Panc1 (cell line): Measurements from ENCODE around the gene UBXN11. TPM values are rescaled to one million over a fixed set of nuclear protein-coding genes. Genes with fewer than 3 reads are reported as not detected.

Experiments used
- ATAC-seq: fragments of 200-7000 bp; cut with Tn5 transposase; 2 replicates; pipeline ENCODE4 v1.9.1; 2020; ENCODE audit warnings: mild to moderate bottlenecking, moderate library complexity
- BruUV-seq: library from RNA; stranded (reverse); fragments of 400-500 nt; replicated peaks from 2 replicates; lab custom pipeline; 2021; lab: Mats Ljungman, UMichigan
- CTCF ChIA-PET: fragments of 300-600 bp; sonication (Branson Sonifier 250); formaldehyde crosslinking; loops from one replicate; lab custom pipeline; 2022; ENCODE audit warnings: antibody characterized with exemption; lab: Charles Lee
- POLR2A ChIA-PET: fragments of 300-600 bp; sonication (Branson Sonifier 250); formaldehyde crosslinking; loops from one replicate; lab custom pipeline; 2022; ENCODE audit warnings: antibody characterized with exemption; lab: Charles Lee
- DNase-seq: peaks from one replicate; pipeline ENCODE4 v3.0.0-alpha.2; 2010; ENCODE audit warnings: low read depth, low spot score
- H3K27ac ChIP-seq: 2 replicates; pipeline ENCODE4 v1.5.1; 2011; ENCODE audit warnings: mild to moderate bottlenecking, low read length, inconsistent platforms
- H3K27me3 ChIP-seq: fragments of 200-500 bp; sonication (Bioruptor generic); 2 replicates; pipeline ENCODE4 v1.6.0; 2014; ENCODE audit warnings: low read length, inconsistent platforms; ENCODE audit not compliant: control insufficient read depth, insufficient read depth
- H3K36me3 ChIP-seq: fragments of 200-500 bp; sonication (Bioruptor generic); 2 replicates; pipeline ENCODE4 v1.5.1; 2014; ENCODE audit warnings: inconsistent platforms, mild to moderate bottlenecking, low read length, moderate library complexity; ENCODE audit not compliant: control insufficient read depth, insufficient read depth
- H3K4me1 ChIP-seq: 2 replicates; pipeline ENCODE4 v1.5.1; 2011; ENCODE audit warnings: inconsistent platforms, mild to moderate bottlenecking, low read length, moderate library complexity; ENCODE audit not compliant: control insufficient read depth, insufficient read depth
- H3K4me3 ChIP-seq, 2 experiments: 2 replicates each; pipeline ENCODE4 v1.5.1; 2011 to 2012; ENCODE audit warnings: low read depth in 2 of 2, low read length in 2 of 2, mild to moderate bottlenecking in 2 of 2, inconsistent platforms in 1 of 2, moderate library complexity in 1 of 2
- H3K9me3 ChIP-seq: fragments of 200-500 bp; sonication (Bioruptor generic); 2 replicates; pipeline ENCODE4 v1.5.1; 2014; ENCODE audit warnings: low read depth, mild to moderate bottlenecking, inconsistent platforms, low read length, moderate library complexity; ENCODE audit not compliant: control insufficient read depth, insufficient read depth
- CTCF ChIP-seq: fragments of 450-650 bp; IDR thresholded peaks from 2 replicates; pipeline ENCODE4 v1.5.1; 2017; ENCODE audit warnings: mild to moderate bottlenecking
- POLR2AphosphoS5 ChIP-seq: IDR thresholded peaks from 2 replicates; pipeline ENCODE4 v1.6.1; 2012; ENCODE audit warnings: mild to moderate bottlenecking, low read depth, low read length, moderate library complexity
- REST ChIP-seq, 2 experiments: IDR thresholded peaks; 2 replicates each; pipeline ENCODE4 v1.6.1; 2011 to 2012; ENCODE audit warnings: low read depth in 2 of 2, control low read depth in 1 of 2, low read length in 1 of 2, mild to moderate bottlenecking in 1 of 2, moderate library complexity in 1 of 2; ENCODE audit not compliant: insufficient read depth in 1 of 2
- SIN3A ChIP-seq: IDR thresholded peaks from 2 replicates; pipeline ENCODE4 v1.6.1; 2012; ENCODE audit warnings: low read depth, mild to moderate bottlenecking, low read length, moderate library complexity, borderline replicate concordance; ENCODE audit not compliant: insufficient read depth
- TCF7L2 ChIP-seq: IDR thresholded peaks from 2 replicates; pipeline ENCODE4 v1.6.1; 2011; ENCODE audit warnings: mild to moderate bottlenecking, low read depth, low read length, inconsistent platforms
- in situ Hi-C: cut with HindIII; loops from 2 replicates; pipeline ENCODE4 v1.10.0; 2016; ENCODE audit warnings: low sequenced_read_pairs, low pct_unique_long_range_greater_than_20kb
- intact Hi-C: fragments of 100-400 bp; cut with micrococcal nuclease; formaldehyde crosslinking; loops from one replicate; pipeline ENCODE4 v1.10.0; 2022; ENCODE audit not compliant: unreplicated experiment
- total RNA-seq: library from RNA; stranded (reverse); gene quantifications from one replicate; pipeline ENCODE4 v1.2.1, GENCODE V29; 2021; ENCODE audit not compliant: unreplicated experiment

The UBXN11 gene
- total RNA-seq, 1 experiment from 2014 or later = 23.7 TPM

DNA sequence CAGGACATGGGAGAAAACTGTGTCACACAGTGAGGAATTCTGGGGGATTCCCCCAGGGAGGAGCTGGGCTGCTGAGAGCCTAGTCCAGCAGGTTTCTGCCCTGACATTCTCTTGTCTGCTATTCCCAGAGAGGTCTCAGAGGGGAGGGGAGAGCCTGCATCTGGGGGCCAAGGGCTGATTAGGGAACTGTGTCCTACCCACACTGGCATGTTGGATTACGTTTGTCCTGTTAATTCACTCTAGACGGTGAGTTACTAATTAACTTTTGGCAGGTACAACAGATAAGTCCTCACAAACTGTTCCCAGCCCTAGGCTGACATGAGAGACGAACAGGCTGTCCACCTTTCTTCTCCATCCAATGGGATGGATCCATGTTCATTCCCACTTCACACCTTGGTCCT lies 29.2 kb downstream of the UBXN11 start:
- ChIA-PET POLR2A (no interaction called here), CTCF (interaction anchor here (0.6 kb wide), 2 partner anchors 17 to 129 kb away, joined by 3 read pairs; no protein-coding TSS in a partner anchor)
- Histone ChIP-seq H3K4me1 (peaks cover 51% of the 10 kb centered on the region), H3K4me3 (no peak overlapping the region), H3K27me3 (no peaks in the 10 kb centered on the region), H3K9me3 (no peaks in the 10 kb centered on the region), H3K27ac (peak overlapping the region; percentile 49), H3K36me3 (peaks cover 10% of the 10 kb centered on the region)
- intact Hi-C loops (no loop called here), in situ Hi-C loops (no loop called here)
- TF ChIP-seq POLR2AphosphoS5 = no peak; the same call in 1 of the 2 replicates
- TF ChIP-seq REST (IDR thresholded peaks at IDR 0.05; ENCODE audit: insufficient read depth in 1 of 2, low read depth in 2 of 2, low read length in 1 of 2) = no peak
- TF ChIP-seq CTCF = no peak
- no peak for TF ChIP-seq SIN3A
- TF ChIP-seq TCF7L2 = no peak
- no peak for ATAC-seq
- BruUV-seq = no TSS peak
- DNase-seq = no peak

- intact Hi-C loops (no loop called here), in situ Hi-C loops (no loop called here)
- no TSS peak for BruUV-seq
- CTCF ChIA-PET = interaction anchor here (0.6 kb wide), 1 partner anchor 17 kb away, joined by 3 read pairs; no protein-coding TSS in a partner anchor
- no peak overlapping the region for H3K4me3 ChIP-seq
- peaks cover 15% of the 10 kb centered on the region for H3K36me3 ChIP-seq
- no peak for DNase-seq
- peak overlapping the region; percentile 49; the same call in 1 of the 2 replicates for H3K27ac ChIP-seq
- ATAC-seq = no peak
- peaks cover 47% of the 10 kb centered on the region for H3K4me1 ChIP-seq
- no peaks in the 10 kb centered on the region for H3K9me3 ChIP-seq
- POLR2A ChIA-PET = no interaction called here
- TF ChIP-seq TCF7L2 (no peak), SIN3A (no peak), POLR2AphosphoS5 (no peak), REST (IDR thresholded peaks at IDR 0.05; ENCODE audit: insufficient read depth in 1 of 2, low read depth in 2 of 2, low read length in 1 of 2) (no peak), CTCF (no peak)
- H3K27me3 ChIP-seq = no peaks in the 10 kb centered on the region
These were observed 30.0 kb downstream of the UBXN11 start for GRCh38 chr1:26276432-26276838.
